ENCODE data around the gene CDH13.

GRCh38 chr16:83002351-83003334 is 375.9 kb downstream of the CDH13 start:
- no peak for TF ChIP-seq REST (IDR thresholded peaks at IDR 0.05; ENCODE audit: insufficient read depth in 1 of 2, low read depth in 2 of 2, low read length in 2 of 2)
- TF ChIP-seq TAF1 (IDR thresholded peaks at IDR 0.05; ENCODE audit: borderline replicate concordance, insufficient read depth, low read length), result no peak
